ENCODE measurements around the gene PFKM. TPM values are rescaled to one million over a fixed set of nuclear protein-coding genes. Genes with fewer than 3 reads are reported as not detected.
"Not testable (repeated sequence)": the region's sequence is repeated elsewhere in the genome, so short reads cannot be mapped to it uniquely, and the experiment has no call there.

Gene PFKM
- total RNA-seq, 1 donor from 2014 or later = 19.6 TPM

- no peaks in the 10 kb centered on the region for H3K27me3 ChIP-seq
- no peaks in the 10 kb centered on the region for H3K9me3 ChIP-seq
- no peak for TF ChIP-seq CTCF (IDR thresholded peaks at IDR 0.05)
- H3K27ac ChIP-seq = no peak overlapping the region
- DNase-seq (ENCODE audit: low spot score in 2 of 2) = no peak
- peaks cover 2 to 5% of the 10 kb centered on the region in 2 donors for H3K4me1 ChIP-seq
- no peak overlapping the region for H3K4me3 ChIP-seq
- peaks cover 4 to 42% of the 10 kb centered on the region in 2 donors for H3K36me3 ChIP-seq
- intact Hi-C loops (cut with DNase I) = no loop called here
Measured at GRCh38 chr12:48123169-48123568, 4.0 kb downstream of the PFKM start.

DNA sequence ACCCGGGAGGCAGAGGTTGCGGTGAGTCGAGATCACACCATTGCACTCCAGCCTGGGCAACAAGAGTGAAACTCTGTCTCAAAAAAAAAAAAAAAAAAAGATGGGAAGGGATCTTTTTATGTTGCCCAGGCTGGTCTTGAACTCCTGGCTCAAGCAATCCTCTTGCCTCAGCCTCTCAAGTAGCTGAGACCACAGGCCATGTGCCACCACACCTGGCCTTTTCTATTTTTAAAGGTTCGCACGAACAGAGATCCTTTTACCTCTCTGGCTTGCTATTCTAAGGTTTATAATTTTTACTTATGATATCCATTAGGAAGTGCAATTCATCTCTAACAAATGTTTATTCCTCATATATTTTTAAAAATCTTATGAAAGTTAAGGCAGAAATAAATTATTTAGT is 6.4 kb downstream of the PFKM start:
- H3K9me3 ChIP-seq; intact Hi-C loops (cut with DNase I); H3K27me3 ChIP-seq; H3K4me1 ChIP-seq; DNase-seq (ENCODE audit: low spot score in 2 of 2); H3K4me3 ChIP-seq; H3K27ac ChIP-seq: not testable (repeated sequence)
- peaks cover 14 to 57% of the 10 kb centered on the region in 2 donors for H3K36me3 ChIP-seq

GRCh38 chr12:48125985-48126384 is 6.8 kb downstream of the PFKM start:
- peaks cover 17 to 61% of the 10 kb centered on the region in 2 donors for H3K36me3 ChIP-seq
- H3K27ac ChIP-seq = no peak overlapping the region

DNA sequence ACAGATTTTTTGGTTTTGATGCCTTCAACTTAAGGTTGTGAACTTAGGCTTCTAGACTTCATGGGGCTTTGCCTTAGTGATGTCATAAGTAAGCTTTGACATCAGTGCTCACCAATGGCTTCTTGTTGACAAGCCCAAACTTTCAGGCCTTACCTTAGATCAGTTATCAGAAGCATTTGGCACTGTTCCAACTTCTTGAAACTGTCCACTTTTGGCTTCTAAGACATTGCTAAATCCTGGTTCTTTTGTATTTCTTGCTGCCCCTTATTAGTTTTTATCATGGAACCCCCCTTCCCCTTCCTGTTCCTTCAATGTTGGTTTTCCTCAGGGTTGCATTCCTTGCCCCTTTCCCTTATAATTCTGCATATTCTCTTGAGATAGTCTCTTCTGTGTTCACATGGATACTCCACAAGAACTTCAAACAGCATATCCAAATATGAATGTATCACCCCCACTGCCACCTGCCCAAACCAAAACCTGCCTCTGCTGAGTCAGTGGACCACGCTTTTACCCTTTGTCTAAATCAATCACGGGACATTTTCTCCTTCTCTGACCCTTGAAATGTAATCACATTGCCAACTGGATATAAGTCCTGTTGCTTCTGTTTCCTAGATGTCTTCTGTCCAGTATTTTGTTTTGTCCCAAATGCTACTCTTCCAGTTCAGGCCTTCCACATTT is 7.9 kb downstream of the PFKM start:
- TF ChIP-seq CTCF (IDR thresholded peaks at IDR 0.05) = no peak
- intact Hi-C loops (cut with DNase I) = no loop called here
- no peak overlapping the region for H3K4me3 ChIP-seq

More at GRCh38 chr12:48125985-48126384, 6.8 kb downstream of the PFKM start:
- H3K27me3 ChIP-seq = no peaks in the 10 kb centered on the region
- intact Hi-C loops (cut with DNase I) = no loop called here
- DNase-seq (ENCODE audit: low spot score in 2 of 2) = no peak
- no peak for TF ChIP-seq CTCF (IDR thresholded peaks at IDR 0.05)
- H3K9me3 ChIP-seq = no peaks in the 10 kb centered on the region
- H3K4me1 ChIP-seq = peaks cover 0 to 1% of the 10 kb centered on the region in 2 donors
- H3K4me3 ChIP-seq = no peak overlapping the region

GRCh38 chr12:48128800-48129199 is 9.6 kb downstream of the PFKM start:
- no peak for TF ChIP-seq CTCF (IDR thresholded peaks at IDR 0.05)
- H3K4me1 ChIP-seq = no peaks in the 10 kb centered on the region
- H3K36me3 ChIP-seq = peaks cover 38 to 76% of the 10 kb centered on the region in 2 donors
- H3K27me3 ChIP-seq = no peaks in the 10 kb centered on the region
- no peaks in the 10 kb centered on the region for H3K9me3 ChIP-seq
- no peak overlapping the region for H3K4me3 ChIP-seq
- H3K27ac ChIP-seq = no peak overlapping the region
- intact Hi-C loops (cut with DNase I) = no loop called here
- DNase-seq (ENCODE audit: low spot score in 2 of 2) = no peak

More for the DNA sequence above, 7.9 kb downstream of the PFKM start:
- DNase-seq (ENCODE audit: low spot score in 2 of 2) = no peak
- Histone ChIP-seq H3K27ac (no peak overlapping the region), H3K9me3 (no peaks in the 10 kb centered on the region), H3K36me3 (peaks cover 28 to 71% of the 10 kb centered on the region in 2 donors), H3K27me3 (no peaks in the 10 kb centered on the region), H3K4me1 (no peaks in the 10 kb centered on the region)

GRCh38 chr12:48129376-48129775 is 10.2 kb downstream of the PFKM start:
- no peak for TF ChIP-seq CTCF (IDR thresholded peaks at IDR 0.05)
- Histone ChIP-seq H3K4me1 (no peaks in the 10 kb centered on the region), H3K27me3 (no peaks in the 10 kb centered on the region), H3K27ac (no peak overlapping the region), H3K9me3 (no peaks in the 10 kb centered on the region), H3K36me3 (peaks cover 43 to 81% of the 10 kb centered on the region in 2 donors), H3K4me3 (no peak overlapping the region)
- intact Hi-C loops (cut with DNase I) = no loop called here
- no peak for DNase-seq (ENCODE audit: low spot score in 2 of 2)
